ENCODE data around the gene MTURN.

MTURN gene

GRCh38 chr7:30169579-30169978, 34.8 kb downstream of the MTURN start:
- Histone ChIP-seq H3K36me3 (ENCODE audit: insufficient read depth, low read length) (no peaks in the 10 kb centered on the region), H3K27me3 (ENCODE audit: insufficient read depth, low read length) (no peaks in the 10 kb centered on the region), H2AFZ (ENCODE audit: low read depth, low read length) (no peak overlapping the region), H3K4me3 (ENCODE audit: low read length) (no peak overlapping the region), H3K9me3 (ENCODE audit: low read length) (no peaks in the 10 kb centered on the region), H3K4me1 (ENCODE audit: insufficient read depth, low read length) (peaks cover 44% of the 10 kb centered on the region)

GRCh38 chr7:30170476-30171205, 35.9 kb downstream of the MTURN start:
- Histone ChIP-seq H3K4me1 (ENCODE audit: insufficient read depth, low read length) (peaks cover 44% of the 10 kb centered on the region), H3K36me3 (ENCODE audit: insufficient read depth, low read length) (no peaks in the 10 kb centered on the region), H2AFZ (ENCODE audit: low read depth, low read length) (no peak overlapping the region), H3K4me3 (ENCODE audit: low read length) (no peak overlapping the region), H3K27me3 (ENCODE audit: insufficient read depth, low read length) (no peaks in the 10 kb centered on the region), H3K9me3 (ENCODE audit: low read length) (no peaks in the 10 kb centered on the region)

GRCh38 chr7:30171766-30172447, 37.1 kb downstream of the MTURN start:
- H3K27me3 ChIP-seq (ENCODE audit: insufficient read depth, low read length) = no peaks in the 10 kb centered on the region
- H2AFZ ChIP-seq (ENCODE audit: low read depth, low read length) = no peak overlapping the region
- no peaks in the 10 kb centered on the region for H3K9me3 ChIP-seq (ENCODE audit: low read length)
- peaks cover 32% of the 10 kb centered on the region for H3K4me1 ChIP-seq (ENCODE audit: insufficient read depth, low read length)
- H3K36me3 ChIP-seq (ENCODE audit: insufficient read depth, low read length) = no peaks in the 10 kb centered on the region
- no peak overlapping the region for H3K4me3 ChIP-seq (ENCODE audit: low read length)

- Histone ChIP-seq H3K4me1 (ENCODE audit: insufficient read depth, low read length) (peaks cover 32% of the 10 kb centered on the region), H3K27me3 (ENCODE audit: insufficient read depth, low read length) (no peaks in the 10 kb centered on the region), H2AFZ (ENCODE audit: low read depth, low read length) (no peak overlapping the region), H3K36me3 (ENCODE audit: insufficient read depth, low read length) (no peaks in the 10 kb centered on the region), H3K4me3 (ENCODE audit: low read length) (no peak overlapping the region), H3K9me3 (ENCODE audit: low read length) (no peaks in the 10 kb centered on the region)
These were observed 37.7 kb downstream of the MTURN start for GRCh38 chr7:30172451-30172850.

GRCh38 chr7:30173058-30173897, 38.5 kb downstream of the MTURN start:
- Histone ChIP-seq H3K4me1 (ENCODE audit: insufficient read depth, low read length) (peaks cover 30% of the 10 kb centered on the region), H2AFZ (ENCODE audit: low read depth, low read length) (no peak overlapping the region), H3K27me3 (ENCODE audit: insufficient read depth, low read length) (no peaks in the 10 kb centered on the region), H3K36me3 (ENCODE audit: insufficient read depth, low read length) (no peaks in the 10 kb centered on the region), H3K9me3 (ENCODE audit: low read length) (no peaks in the 10 kb centered on the region), H3K4me3 (ENCODE audit: low read length) (no peak overlapping the region)

- H3K9me3 ChIP-seq (ENCODE audit: low read length) = no peaks in the 10 kb centered on the region
- H3K4me1 ChIP-seq (ENCODE audit: insufficient read depth, low read length) = peaks cover 12% of the 10 kb centered on the region
- no peaks in the 10 kb centered on the region for H3K36me3 ChIP-seq (ENCODE audit: insufficient read depth, low read length)
- no peak overlapping the region for H3K4me3 ChIP-seq (ENCODE audit: low read length)
- no peak overlapping the region for H2AFZ ChIP-seq (ENCODE audit: low read depth, low read length)
- no peaks in the 10 kb centered on the region for H3K27me3 ChIP-seq (ENCODE audit: insufficient read depth, low read length)
These were observed 40.4 kb downstream of the MTURN start for GRCh38 chr7:30175180-30175579.

GRCh38 chr7:30175636-30176147, 40.9 kb downstream of the MTURN start:
- Histone ChIP-seq H3K9me3 (ENCODE audit: low read length) (no peaks in the 10 kb centered on the region), H3K27me3 (ENCODE audit: insufficient read depth, low read length) (no peaks in the 10 kb centered on the region), H3K4me3 (ENCODE audit: low read length) (no peak overlapping the region), H2AFZ (ENCODE audit: low read depth, low read length) (no peak overlapping the region), H3K36me3 (ENCODE audit: insufficient read depth, low read length) (no peaks in the 10 kb centered on the region), H3K4me1 (ENCODE audit: insufficient read depth, low read length) (peaks cover 12% of the 10 kb centered on the region)

GRCh38 chr7:30176463-30177109, 41.8 kb downstream of the MTURN start:
- Histone ChIP-seq H3K4me3 (ENCODE audit: low read length) (no peak overlapping the region), H3K4me1 (ENCODE audit: insufficient read depth, low read length) (peaks cover 12% of the 10 kb centered on the region), H3K36me3 (ENCODE audit: insufficient read depth, low read length) (no peaks in the 10 kb centered on the region), H3K27me3 (ENCODE audit: insufficient read depth, low read length) (no peaks in the 10 kb centered on the region), H3K9me3 (ENCODE audit: low read length) (no peaks in the 10 kb centered on the region), H2AFZ (ENCODE audit: low read depth, low read length) (no peak overlapping the region)

- Histone ChIP-seq H3K36me3 (ENCODE audit: insufficient read depth, low read length) (no peaks in the 10 kb centered on the region), H3K9me3 (ENCODE audit: low read length) (no peaks in the 10 kb centered on the region), H2AFZ (ENCODE audit: low read depth, low read length) (no peak overlapping the region), H3K27me3 (ENCODE audit: insufficient read depth, low read length) (no peaks in the 10 kb centered on the region), H3K4me1 (ENCODE audit: insufficient read depth, low read length) (peaks cover 10% of the 10 kb centered on the region), H3K4me3 (ENCODE audit: low read length) (no peak overlapping the region)
These were observed 42.4 kb downstream of the MTURN start for GRCh38 chr7:30177186-30177585.

- Histone ChIP-seq H2AFZ (ENCODE audit: low read depth, low read length) (no peak overlapping the region), H3K36me3 (ENCODE audit: insufficient read depth, low read length) (no peaks in the 10 kb centered on the region), H3K4me1 (ENCODE audit: insufficient read depth, low read length) (peaks cover 5% of the 10 kb centered on the region), H3K27me3 (ENCODE audit: insufficient read depth, low read length) (no peaks in the 10 kb centered on the region), H3K9me3 (ENCODE audit: low read length) (no peaks in the 10 kb centered on the region), H3K4me3 (ENCODE audit: low read length) (no peak overlapping the region)
These were observed 43.2 kb downstream of the MTURN start for GRCh38 chr7:30177965-30178364.

- H3K4me1 ChIP-seq (ENCODE audit: insufficient read depth, low read length) = no peaks in the 10 kb centered on the region
- no peak overlapping the region for H2AFZ ChIP-seq (ENCODE audit: low read depth, low read length)
- H3K36me3 ChIP-seq (ENCODE audit: insufficient read depth, low read length) = no peaks in the 10 kb centered on the region
- H3K9me3 ChIP-seq (ENCODE audit: low read length) = no peaks in the 10 kb centered on the region
- H3K4me3 ChIP-seq (ENCODE audit: low read length) = no peak overlapping the region
- H3K27me3 ChIP-seq (ENCODE audit: insufficient read depth, low read length) = no peaks in the 10 kb centered on the region
These were observed 44.1 kb downstream of the MTURN start for GRCh38 chr7:30178748-30179436.

GRCh38 chr7:30180718-30181117, 45.9 kb downstream of the MTURN start:
- Histone ChIP-seq H3K9me3 (ENCODE audit: low read length) (no peaks in the 10 kb centered on the region), H2AFZ (ENCODE audit: low read depth, low read length) (no peak overlapping the region), H3K36me3 (ENCODE audit: insufficient read depth, low read length) (no peaks in the 10 kb centered on the region), H3K4me1 (ENCODE audit: insufficient read depth, low read length) (no peaks in the 10 kb centered on the region), H3K4me3 (ENCODE audit: low read length) (no peak overlapping the region), H3K27me3 (ENCODE audit: insufficient read depth, low read length) (no peaks in the 10 kb centered on the region)
